Adrenal gland (tissue), 12 donors: ENCODE measurements around the gene PRSS33. TPM values are rescaled to one million over a fixed set of nuclear protein-coding genes. Genes with fewer than 3 reads are reported as not detected.

Experiments used
- DNase-seq, 7 donors: peaks; one replicate each; pipeline ENCODE4 v3.0.0-alpha.2; 2019 to 2020
- H3K27ac ChIP-seq, 5 donors: fragments of 200-600 bp; sonication (generic) in 4 of 5; 1 replicate in 3 of 5; 2 replicates in 2 of 5; pipeline versions ENCODE4 v1.5.1 to v1.8.0; 2016 to 2020; ENCODE audit warnings: mild to moderate bottlenecking in 1 of 5
- H3K27me3 ChIP-seq: fragments of 200-600 bp; 2 replicates; pipeline ENCODE4 v1.8.0; 2021
- H3K36me3 ChIP-seq, 2 donors: fragments of 200-600 bp; replicated peaks in 1 of 2; 1 replicate in 1 of 2; 2 replicates in 1 of 2; pipeline versions ENCODE4 v1.5.1 to v1.8.0; 2018 to 2022
- H3K4me1 ChIP-seq, 2 donors: fragments of 200-600 bp; replicated peaks in 1 of 2; 1 replicate in 1 of 2; 2 replicates in 1 of 2; pipeline versions ENCODE4 v1.5.1 to v1.8.0; 2018 to 2021
- H3K4me3 ChIP-seq, 4 donors: fragments of 200-600 bp; sonication (generic) in 3 of 4; one replicate each; pipeline ENCODE4 v1.5.1; 2016 to 2018
- H3K9me3 ChIP-seq, 3 donors: fragments of 200-600 bp; sonication (generic) in 1 of 3; replicated peaks in 1 of 3; 1 replicate in 2 of 3; 2 replicates in 1 of 3; pipeline versions ENCODE4 v1.5.1 to v1.8.0; 2016 to 2021
- POLR2A ChIP-seq, 2 donors: fragments of 450-650 bp; IDR thresholded peaks; one replicate each; pipeline ENCODE4 v1.6.1; 2017; ENCODE audit warnings: antibody characterized with exemption in 2 of 2, mild to moderate bottlenecking in 2 of 2, moderate library complexity in 1 of 2
- WGBS, 4 donors: extraction: QIAGEN DNeasy Blood & Tissue Kit in 2 of 4; methylation state at CpG; one replicate each; pipeline versions ENCODE4 v1.1.5 to v1.1.7; 2013 to 2017; 5-methylcytosine and 5-hydroxymethylcytosine counted together
- intact Hi-C, 2 donors: fragments of 100-400 bp; cut with DNase I; formaldehyde crosslinking; loops; one replicate each; pipeline versions ENCODE4 v1.14.1 to v1.15.0; 2022 to 2023
- polyA plus RNA-seq, 3 donors: library from polyadenylated mRNA; stranded (reverse); fragments of 200-250 nt in 2 of 3; fragments of 350-450 nt in 1 of 3; fragmentation: Illumina TruSeq in 1 of 3; extraction: RNeasy Lipid Tissue Mini Kit (QIAGEN cat#74804) in 1 of 3; gene quantifications; one replicate each; pipeline ENCODE4 v1.2.3, GENCODE V29; 2013 to 2014
- total RNA-seq, 9 donors: library from RNA; depleted of rRNA in 4 of 9; stranded (reverse); fragments of >200 nt in 4 of 9; fragments of 120-200 nt in 1 of 9; fragmentation: NEBNext Ultra II Directional in 1 of 9; extraction: Animal tissue kit (Norgen Biotek cat#: 25700) in 1 of 9; gene quantifications; one replicate each; pipeline versions ENCODE4 v1.1.0 to v1.2.4, GENCODE V29; 2013 to 2023
- TF ChIP-seq, protein P1 (sequence below), 6 experiments: fragments of 450-650 bp in 4 of 6; fragments of 200-600 bp in 2 of 6; sonication (generic) in 1 of 6; IDR thresholded peaks; 1 replicate in 5 of 6; 2 replicates in 1 of 6; pipeline versions ENCODE4 v1.5.1 to v1.8.0; 2016 to 2021; ENCODE audit warnings: antibody characterized with exemption in 6 of 6, mild to moderate bottlenecking in 2 of 6, moderate library complexity in 1 of 6
- donor health status: healthy with polysubstance abuse.
- donor health status: Bipolar disorder and iron deficiency.
- donor health status: DM: yes; HTN: yes; CAD: no.
- donor health status: DM: no; HTN: no; CAD: no.
- donor health status: DM: no; HTN: no; CAD: no.
- donor health status: DM: yes; HTN: yes; CAD: no.

The PRSS33 gene
- total and polyA plus RNA-seq, 12 donors = not detected

DNA sequence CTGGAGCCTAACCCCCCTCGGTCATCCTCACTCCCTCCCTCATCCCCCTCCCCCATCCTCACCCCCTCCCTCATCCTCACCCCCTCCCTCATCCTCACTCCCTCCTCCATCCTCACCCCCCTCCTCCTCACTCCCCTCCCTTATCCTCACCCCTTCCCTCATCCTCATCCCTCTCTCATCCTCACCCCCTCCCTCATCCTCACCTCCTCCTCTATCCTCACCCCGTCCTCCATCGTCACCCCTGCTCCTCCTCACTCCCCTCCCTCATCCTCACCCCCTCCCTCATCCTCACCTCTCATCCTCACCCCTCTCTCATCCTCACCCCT lies 571 bp downstream of the PRSS33 start:
- intact Hi-C loops = no loop called here
- no peaks in the 10 kb centered on the region for H3K36me3 ChIP-seq
- no peak for DNase-seq
- WGBS, 4 donors = 57 to 68% (median 64%) methylated on average over 2 to 3 of the region's 3 CpGs
- no peak overlapping the region for H3K27ac ChIP-seq
- no peaks in the 10 kb centered on the region for H3K9me3 ChIP-seq
- H3K4me1 ChIP-seq = no peaks in the 10 kb centered on the region
- H3K4me3 ChIP-seq = no peak overlapping the region
- TF ChIP-seq, protein P1, sequence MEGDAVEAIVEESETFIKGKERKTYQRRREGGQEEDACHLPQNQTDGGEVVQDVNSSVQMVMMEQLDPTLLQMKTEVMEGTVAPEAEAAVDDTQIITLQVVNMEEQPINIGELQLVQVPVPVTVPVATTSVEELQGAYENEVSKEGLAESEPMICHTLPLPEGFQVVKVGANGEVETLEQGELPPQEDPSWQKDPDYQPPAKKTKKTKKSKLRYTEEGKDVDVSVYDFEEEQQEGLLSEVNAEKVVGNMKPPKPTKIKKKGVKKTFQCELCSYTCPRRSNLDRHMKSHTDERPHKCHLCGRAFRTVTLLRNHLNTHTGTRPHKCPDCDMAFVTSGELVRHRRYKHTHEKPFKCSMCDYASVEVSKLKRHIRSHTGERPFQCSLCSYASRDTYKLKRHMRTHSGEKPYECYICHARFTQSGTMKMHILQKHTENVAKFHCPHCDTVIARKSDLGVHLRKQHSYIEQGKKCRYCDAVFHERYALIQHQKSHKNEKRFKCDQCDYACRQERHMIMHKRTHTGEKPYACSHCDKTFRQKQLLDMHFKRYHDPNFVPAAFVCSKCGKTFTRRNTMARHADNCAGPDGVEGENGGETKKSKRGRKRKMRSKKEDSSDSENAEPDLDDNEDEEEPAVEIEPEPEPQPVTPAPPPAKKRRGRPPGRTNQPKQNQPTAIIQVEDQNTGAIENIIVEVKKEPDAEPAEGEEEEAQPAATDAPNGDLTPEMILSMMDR (IDR thresholded peaks at IDR 0.05) = no peak
- no peak for TF ChIP-seq POLR2A (IDR thresholded peaks at IDR 0.05)
- peaks cover 22% of the 10 kb centered on the region for H3K27me3 ChIP-seq

GRCh38 chr16:2786061-2786825 lies 1.1 kb downstream of the PRSS33 start:
- whole genome bisulfite sequencing, 4 donors = 43 to 56% (median 53%) methylated on average over 13 to 15 of the region's 15 CpGs
- Histone ChIP-seq H3K9me3 (no peaks in the 10 kb centered on the region), H3K27ac (no peak overlapping the region), H3K27me3 (peaks cover 22% of the 10 kb centered on the region), H3K36me3 (no peaks in the 10 kb centered on the region), H3K4me3 (no peak overlapping the region), H3K4me1 (no peaks in the 10 kb centered on the region)
- intact Hi-C loops = no loop called here
- DNase-seq = no peak
- TF ChIP-seq, protein P1 (IDR thresholded peaks at IDR 0.05) = no peak
- no peak for TF ChIP-seq POLR2A (IDR thresholded peaks at IDR 0.05)

- Histone ChIP-seq H3K36me3 (no peaks in the 10 kb centered on the region), H3K4me1 (no peaks in the 10 kb centered on the region), H3K27ac (no peak overlapping the region), H3K9me3 (no peaks in the 10 kb centered on the region), H3K4me3 (peak overlapping the region in 1 of 4 donors; percentile 33), H3K27me3 (peaks cover 22% of the 10 kb centered on the region)
- WGBS, 4 donors = 14 to 60% (median 20%) methylated on average over 2 to 79 of the region's 79 CpGs
- peak in 4 of 7 donors; percentile 8 to 40 (median 15) for DNase-seq
- intact Hi-C loops = no loop called here
- TF ChIP-seq, protein P1 (IDR thresholded peaks at IDR 0.05) = no peak
- TF ChIP-seq POLR2A (IDR thresholded peaks at IDR 0.05) = no peak
Observed at GRCh38 chr16:2785101-2785991, 2.0 kb downstream of the PRSS33 start.

- H3K9me3 ChIP-seq = no peaks in the 10 kb centered on the region
- H3K36me3 ChIP-seq = no peaks in the 10 kb centered on the region
- H3K27me3 ChIP-seq = peaks cover 22% of the 10 kb centered on the region
- H3K4me3 ChIP-seq = peak overlapping the region in 1 of 4 donors; percentile 33
- DNase-seq = peak in 2 of 7 donors; percentile 17 to 48
- TF ChIP-seq POLR2A (IDR thresholded peaks at IDR 0.05) = no peak
- TF ChIP-seq, protein P1 (IDR thresholded peaks at IDR 0.05) = no peak
- 54 to 84% (median 60%) methylated on average over 3 to 15 of the region's 15 CpGs for WGBS, 4 donors
- no peak overlapping the region for H3K27ac ChIP-seq
- intact Hi-C loops = no loop called here
- H3K4me1 ChIP-seq = no peaks in the 10 kb centered on the region
Observed at GRCh38 chr16:2784358-2785100, 2.8 kb downstream of the PRSS33 start.
